HG03103 (cell line): ENCODE results near the gene PCED1A.

Experiments
- ATAC-seq: cut with Tn5 transposase; IDR thresholded peaks from one replicate; pipeline ENCODE4 v1.9.1; 2021; ENCODE audit warnings: low read depth; ENCODE audit not compliant: unreplicated experiment

The PCED1A gene, protein sequence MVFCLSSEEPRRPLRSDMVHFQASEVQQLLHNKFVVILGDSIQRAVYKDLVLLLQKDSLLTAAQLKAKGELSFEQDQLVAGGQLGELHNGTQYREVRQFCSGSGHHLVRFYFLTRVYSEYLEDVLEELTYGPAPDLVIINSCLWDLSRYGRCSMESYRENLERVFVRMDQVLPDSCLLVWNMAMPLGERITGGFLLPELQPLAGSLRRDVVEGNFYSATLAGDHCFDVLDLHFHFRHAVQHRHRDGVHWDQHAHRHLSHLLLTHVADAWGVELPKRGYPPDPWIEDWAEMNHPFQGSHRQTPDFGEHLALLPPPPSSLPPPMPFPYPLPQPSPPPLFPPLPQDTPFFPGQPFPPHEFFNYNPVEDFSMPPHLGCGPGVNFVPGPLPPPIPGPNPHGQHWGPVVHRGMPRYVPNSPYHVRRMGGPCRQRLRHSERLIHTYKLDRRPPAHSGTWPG

DNA sequence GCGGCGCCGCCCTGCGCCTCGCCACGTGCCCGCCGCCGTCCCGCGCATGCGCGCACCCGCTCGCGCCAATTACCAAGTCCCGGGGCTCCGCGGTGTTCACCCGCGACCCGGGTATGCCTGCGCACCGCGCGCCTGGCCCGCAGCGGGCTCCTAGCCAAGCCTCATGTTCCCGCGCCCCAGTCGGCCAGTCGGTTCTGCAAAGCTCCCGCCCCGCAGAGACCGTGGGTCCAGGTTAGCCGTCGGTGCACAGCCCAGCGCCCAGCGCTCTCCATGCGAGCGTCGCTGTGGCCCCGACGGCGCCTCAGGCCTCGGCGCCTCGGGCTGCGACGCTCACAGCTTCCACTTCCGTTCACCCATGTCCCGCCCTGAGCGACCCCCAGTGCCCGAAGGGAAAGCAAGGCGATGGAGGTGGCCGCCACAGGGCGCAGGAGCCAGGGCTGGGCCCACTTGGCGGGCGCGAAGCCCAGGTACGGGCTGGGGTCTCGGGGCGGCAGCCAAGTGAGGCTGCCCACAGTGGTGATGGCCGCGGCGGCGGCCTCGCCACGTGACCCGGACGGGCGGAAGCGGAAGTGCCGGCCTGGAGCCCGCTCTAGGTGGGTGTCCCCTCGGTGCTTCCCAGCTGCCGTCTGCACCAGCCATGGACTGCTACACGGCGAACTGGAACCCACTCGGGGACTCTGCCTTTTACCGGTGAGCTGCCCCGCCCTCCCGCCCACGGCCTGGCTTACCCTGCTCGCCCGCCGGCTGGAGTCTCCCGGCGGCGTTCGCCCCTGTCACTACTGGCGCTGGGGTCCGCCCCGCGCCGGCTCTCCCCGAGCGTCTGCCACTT lies at the start of gene PCED1A, which contains the start of gene VPS16:
TSS of gene PCED1A (minus strand) at position 518 of the 829 bp plus-strand sequence. CDS start 743 bp downstream, outside the sequence.
TSS of gene VPS16 (plus strand) at position 608 of the 829 bp plus-strand sequence. CDS start at position 638, 30 bp downstream.
- peak; percentile 95 for ATAC-seq

DNA sequence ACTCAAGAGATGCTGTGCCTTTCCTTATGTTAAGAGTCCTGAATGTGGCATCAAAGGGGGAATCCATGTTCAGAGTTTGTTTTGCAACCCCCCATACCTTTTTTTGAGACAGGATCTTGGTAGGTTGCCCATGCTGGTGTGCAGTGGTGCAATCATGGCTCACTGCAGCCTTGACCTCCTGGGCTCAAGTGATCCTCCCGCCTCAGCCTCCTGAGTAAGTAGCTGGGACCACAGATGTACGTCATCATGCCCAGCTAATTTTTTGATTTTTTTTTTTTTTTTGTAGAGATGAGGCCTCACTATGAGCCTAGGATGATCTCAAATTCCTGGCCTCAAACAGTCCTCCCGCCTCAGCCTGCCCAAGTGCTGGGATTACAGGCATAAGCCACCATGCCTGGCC lies 49.3 kb upstream of the PCED1A start:
- no peak for ATAC-seq

DNA sequence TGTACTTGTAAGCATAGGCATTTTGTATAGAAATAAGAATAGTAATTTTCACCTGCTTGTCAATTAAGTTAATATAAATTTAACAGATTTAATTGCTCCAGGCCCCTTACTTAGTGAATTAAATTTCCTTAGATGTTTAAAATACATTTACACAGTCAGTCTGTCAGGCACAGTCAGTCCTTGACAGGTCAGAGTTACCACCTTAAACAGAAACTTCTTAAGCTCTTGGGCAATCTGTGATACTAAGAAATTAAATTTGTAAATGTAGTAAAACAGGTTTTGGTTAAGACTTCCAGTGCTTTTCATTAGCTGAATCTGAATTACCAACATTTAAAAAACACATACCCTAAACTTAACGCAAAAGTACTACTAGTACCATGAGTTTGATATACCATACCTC lies 48.8 kb upstream of the PCED1A start:
- no peak for ATAC-seq

DNA sequence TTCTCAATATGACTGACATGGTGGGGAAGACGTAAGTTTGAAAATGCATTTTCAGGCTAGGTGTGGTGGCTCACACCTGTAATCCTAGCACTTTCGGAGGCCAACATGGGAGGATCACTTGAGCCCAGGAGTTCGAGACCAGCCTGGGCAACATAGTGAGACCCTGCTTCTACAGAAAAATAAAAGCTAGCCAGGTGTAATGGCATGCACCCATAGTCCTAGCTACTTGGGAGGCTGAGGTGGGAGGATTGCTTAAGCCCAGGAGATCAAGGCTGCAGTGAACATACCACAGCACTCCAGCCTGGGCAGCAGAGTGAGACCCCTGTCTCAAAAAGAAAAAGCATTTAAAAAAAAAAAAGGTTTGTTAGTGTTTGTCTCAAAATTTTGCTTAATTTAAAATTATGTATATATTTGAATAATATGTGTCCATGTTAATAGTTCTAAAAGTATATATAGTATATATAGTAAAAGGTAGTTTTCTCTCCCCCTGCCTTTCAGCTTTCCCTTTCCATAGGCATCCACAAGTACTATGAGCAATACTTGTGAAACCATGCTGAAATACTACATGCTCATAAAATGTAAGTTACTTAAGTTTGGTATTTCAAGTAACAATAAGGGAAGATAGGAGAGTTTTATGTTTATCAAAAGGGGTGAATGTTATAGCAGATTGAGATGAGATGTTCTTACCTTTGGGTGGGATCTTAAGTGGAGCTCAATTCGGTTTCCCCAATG lies 47.9 kb upstream of the PCED1A start:
- no peak for ATAC-seq

DNA sequence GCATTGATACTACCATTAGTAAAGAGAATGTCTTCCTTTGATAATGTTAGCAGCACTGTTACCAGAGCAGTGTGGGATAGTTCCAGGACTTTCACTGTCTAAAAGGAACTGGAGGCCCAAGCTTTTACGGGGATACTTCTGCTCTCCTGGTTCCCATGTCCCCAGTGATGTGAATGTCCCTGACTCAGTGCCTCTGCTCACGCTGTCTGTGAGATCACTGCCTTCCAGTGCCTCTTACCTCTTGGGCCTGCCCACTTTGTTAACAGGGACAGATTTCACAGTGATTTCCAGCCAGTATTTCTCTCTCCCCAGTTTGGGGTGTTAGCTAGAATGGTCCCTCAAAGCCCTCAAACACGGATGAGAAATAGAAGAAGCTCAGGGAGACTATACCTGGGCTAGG lies 47.3 kb upstream of the PCED1A start:
- ATAC-seq: no peak

DNA sequence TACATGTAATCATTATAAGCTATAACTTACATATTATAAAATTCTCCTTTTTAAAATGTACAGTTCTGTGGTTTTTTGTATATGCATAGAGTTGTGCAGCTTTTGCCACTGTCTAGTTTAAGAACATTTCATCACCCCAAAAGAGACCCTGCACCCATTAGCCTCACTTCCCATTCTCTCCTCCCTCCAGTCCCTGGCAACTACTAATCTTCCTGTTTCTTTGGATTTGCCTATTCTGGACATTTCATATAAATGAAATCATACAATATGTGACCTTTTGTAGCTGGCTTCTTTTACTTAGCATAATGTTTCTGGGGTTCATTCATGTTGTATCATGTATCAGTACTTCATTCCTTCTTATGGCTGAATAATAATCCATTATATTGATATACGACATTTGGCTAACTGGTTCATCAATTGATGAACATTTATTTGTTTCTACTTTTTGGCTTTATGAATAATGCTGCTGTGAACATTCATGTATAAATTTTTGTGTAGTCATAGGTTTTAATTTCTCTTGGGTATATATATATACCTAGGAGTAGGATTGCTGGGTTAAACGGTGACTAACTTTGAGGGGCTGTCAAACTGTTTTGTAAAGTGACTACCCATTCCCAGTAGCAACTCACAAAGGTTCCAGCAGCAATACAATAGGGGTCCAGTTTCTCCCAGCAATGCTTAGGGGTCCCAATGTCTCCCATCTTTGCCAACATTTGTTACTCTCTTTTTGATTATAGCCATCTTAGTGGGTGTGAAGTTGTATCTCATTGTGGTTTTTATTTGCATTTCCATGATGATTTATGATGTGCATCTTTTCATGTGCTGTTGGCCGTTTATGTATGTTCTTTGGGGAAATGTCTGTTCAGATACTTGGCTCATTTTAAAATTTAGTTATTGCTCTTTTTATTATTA lies 43.5 kb upstream of the PCED1A start:
- ATAC-seq: no peak

DNA sequence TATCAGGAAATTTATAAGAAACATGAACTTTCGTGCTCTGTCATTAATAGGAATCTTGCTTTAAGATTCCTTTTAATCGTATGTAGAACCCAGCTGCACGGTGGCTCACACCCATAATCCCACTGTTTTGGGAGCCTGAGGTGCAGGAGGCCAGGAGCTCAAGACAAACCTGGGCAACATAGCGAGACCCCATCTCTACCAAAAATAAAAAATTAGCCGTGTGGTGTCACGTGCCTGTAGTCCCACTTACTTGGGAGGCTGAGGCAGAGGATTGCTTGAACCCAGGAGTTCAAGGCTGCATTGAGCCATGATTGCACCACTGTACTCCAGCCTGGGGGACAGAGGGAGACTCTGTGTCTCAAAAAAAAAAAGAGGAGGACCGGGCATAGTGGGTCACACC lies 40.2 kb upstream of the PCED1A start:
- no peak for ATAC-seq

DNA sequence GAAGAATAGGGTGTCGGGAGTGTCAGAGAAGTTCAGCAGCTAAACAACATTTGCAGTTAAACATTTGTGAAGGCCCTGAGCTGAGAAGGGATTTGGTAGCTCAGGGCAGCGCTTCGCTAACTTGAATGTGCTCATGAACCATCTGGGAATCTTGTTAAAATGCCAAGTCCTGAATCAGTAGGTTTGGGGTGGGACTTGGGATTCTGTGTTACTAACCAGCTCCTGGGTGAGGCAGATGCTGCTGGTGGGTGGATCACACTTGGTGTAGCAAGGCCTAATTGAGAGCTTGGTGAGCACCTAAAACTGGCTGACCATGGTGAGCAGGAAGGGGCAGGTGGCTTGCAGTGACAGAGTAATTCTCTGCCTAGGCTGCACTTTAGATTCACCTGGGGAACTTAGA lies 38.7 kb upstream of the PCED1A start:
- ATAC-seq: no peak

DNA sequence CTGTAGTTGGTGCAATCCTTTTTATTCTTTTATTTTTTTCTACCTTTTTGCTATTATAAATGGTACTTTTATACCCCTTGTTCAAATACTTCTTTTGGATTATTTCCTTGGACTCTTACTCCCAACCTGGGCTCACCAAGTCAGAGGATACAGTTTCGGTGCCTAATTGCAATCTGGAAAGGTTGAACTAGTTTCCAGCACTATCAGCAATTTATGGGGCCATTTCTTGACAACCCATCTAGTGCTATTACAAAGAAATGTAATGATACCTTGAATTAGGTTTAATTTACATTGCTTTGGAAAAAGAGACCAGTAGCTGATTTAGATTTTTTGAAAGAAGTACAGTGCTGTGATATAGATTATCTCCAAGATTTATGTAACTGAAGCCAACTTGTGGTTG lies 38.1 kb upstream of the PCED1A start:
- no peak for ATAC-seq

DNA sequence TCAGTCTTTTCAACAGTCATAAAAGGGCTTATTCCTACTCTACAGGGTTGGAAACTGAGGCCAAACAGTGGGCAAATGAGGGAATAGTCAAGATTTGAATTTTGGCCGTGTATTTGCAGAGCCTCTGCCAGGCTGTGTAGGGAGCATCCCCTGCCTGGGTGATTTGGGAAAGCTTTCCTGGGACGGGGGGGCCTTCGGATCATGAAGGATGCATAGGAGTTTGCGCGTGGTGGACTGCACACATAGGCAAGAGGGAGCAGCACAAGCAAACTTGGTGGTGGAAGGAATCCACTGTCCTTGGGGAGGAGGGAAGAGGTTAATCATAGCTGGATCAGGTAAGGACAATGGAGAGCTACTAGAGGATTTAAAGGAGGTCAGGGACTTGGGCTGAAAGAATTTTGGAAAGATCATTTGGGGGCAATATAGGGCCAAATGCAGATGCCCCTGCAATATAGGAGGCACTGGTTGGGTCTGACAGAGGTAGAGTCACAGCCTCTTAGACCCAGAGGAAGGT lies 35.3 kb upstream of the PCED1A start:
- no peak for ATAC-seq

DNA sequence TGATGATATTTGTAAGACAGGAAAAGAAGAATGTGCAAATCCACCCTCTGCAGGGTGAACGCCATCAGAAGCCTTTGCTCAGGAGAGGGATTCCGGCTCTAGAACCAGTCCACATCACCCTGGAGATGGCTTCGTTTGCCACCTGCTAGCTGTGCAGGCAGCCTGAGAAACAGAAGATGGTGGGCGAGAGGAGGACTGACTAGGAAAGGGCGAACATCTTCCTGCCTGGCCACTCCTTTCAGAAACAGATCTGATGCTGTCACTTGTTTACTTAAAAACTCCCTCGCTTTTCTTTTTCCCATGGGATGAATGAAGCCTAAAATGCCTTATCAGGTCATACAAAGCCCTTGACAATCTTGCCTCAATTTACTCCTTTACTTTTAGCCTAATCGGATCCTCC lies 34.0 kb upstream of the PCED1A start:
- no peak for ATAC-seq

DNA sequence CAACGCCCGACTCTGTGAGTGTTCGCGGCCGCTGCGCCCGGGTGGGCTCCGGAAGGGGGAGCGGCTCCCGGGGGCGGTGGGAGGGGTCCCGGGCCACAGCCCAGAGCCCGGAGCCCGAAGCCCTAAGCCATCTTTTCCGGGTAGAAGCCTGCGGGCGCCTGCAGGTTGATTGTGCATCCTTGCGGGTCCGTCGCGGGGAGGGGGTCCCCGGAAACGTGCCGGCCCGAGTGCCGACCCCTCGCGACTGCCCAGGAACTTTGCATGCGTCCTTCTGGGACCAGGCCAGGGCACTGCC lies 33.2 kb upstream of the PCED1A start:
- no peak for ATAC-seq

DNA sequence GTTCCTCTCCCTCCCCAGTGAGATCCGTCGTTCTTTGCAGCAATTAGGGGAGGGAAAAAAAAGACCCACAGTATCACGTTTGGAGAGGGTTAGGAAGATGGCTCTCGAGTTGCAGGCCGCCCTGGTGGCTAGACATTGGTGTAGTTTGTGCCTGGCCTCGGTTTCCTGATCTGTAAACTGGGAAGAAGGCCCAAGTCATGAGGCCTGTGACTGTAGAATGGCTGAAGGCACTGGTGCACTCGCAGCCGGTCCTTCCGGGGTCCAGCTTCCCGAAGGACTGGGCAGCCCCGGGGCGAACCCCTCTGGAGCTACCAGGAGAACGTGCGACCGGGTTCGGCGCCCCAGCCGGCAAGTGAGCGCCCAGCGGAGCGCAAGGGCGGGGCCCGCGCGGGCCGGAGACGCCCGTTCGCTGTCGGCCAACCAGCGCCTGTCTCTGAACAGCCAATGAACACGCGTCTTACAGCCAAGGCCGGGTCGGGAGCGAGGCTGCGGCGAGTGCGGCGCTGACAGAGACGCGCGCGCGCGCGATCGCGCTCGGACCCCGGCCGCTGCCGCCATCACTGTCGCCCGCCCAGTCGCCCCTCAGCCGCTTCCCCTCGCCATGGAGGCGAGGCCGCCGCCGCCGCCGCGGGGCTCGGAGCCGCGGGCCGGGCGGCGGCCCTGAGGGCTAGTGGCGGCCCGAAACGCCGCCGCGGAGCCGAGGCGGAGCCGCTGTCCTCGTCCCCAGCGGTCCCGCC lies 32.7 kb upstream of the PCED1A start, which contains the start of gene PTPRA:
TSS of gene PTPRA (plus strand) at position 472 of the 737 bp plus-strand sequence. CDS start 90,797 bp downstream, outside the sequence.
- ATAC-seq: peak; percentile 86

DNA sequence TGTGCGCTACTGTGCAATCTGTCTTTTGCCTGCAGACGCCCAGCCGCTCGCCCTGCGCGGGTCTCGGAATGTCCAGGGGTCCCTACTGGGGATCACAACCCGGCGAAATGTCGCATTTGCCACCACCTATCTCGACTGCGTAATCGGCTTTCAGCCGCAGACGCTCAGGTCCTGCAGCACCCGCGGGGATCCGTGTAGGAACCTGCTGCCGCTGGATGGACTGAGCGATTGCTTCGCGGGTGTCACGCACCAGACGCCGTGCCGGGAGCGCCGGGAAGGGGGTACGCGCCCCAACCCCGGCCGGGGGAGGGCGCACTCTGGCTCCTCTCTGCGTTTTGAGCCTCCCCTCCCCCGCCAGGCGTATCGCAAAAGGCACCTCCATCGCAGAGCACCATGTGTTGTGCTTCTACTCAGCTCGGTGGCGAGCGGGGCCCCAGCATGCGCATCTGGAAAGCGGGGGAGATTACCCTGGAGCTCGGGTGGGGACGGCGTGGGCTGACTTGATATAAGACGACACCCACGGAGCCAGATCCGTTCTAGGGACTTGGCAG lies 32.1 kb upstream of the PCED1A start:
- no peak for ATAC-seq

DNA sequence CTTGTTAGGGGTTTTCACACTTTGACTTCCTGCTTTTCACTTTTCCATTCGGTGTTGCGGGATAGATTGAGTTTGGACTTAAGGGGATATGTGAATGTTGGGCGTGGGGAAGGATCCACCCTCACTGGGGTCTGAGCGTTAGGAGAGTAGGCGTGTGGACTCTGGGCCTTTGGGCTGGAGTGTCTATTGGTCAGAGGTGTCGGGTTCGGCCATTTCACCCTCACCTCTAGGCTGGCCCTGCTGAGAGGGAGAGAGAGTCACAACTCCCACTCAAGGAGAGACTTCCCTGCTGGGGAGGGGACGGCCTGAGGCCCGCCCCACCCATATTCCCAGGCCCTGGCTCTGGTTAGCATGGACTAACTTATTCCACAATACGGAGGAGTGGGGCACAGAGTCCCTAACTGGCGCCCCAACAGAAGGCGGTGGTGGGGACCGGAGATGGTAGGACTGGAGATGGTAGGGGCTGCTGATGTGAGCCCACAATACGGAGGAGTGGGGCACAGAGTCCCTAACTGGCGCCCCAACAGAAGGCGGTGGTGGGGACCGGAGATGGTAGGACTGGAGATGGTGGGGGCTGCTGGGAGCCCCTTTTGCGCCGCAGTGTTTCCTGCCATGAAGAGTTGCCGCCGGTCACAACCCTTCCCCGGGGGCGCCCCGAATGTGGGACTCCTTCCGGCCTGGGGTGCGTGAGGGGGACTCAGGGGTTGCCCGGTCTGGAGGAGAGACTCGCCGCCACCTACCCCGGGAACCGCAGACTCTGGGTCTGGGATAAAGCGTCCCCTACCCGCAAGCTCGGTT lies 31.4 kb upstream of the PCED1A start:
- no peak for ATAC-seq

DNA sequence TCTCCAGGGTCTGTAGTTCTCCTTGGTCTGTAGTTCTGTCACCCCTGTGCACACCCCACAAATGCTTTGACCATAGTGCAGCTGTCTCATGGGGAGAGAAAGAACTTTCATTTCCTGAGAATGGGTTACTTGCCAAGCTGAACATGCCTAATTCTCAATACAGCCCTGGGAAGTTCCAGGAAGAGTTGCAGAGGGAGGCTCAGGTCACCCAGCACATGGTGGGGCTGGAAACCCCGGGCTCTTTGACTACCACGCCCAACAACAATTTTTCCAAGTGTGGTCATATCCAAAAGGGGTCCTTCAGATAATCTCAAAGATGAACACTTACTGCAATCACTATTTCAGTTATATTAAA lies 30.6 kb upstream of the PCED1A start:
- ATAC-seq: no peak

DNA sequence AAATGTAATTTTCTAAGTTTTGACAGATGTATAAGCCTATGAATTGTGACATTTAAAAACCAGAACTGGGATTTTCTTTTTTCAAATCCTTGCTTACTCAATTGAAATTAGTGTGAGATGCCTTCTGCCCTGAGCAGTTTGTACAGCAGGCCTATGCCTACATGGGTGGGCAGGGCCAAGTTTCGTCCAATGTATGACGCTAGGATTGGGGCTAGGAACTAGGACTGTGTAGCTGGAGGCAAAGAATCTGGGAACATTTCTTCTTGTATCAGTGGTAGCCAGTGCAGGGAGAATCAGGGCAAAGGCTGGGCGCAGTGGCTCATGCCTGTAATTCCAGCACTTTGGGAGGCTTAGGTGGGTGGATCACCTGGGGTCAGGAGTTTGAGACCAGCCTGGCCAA lies 28.9 kb upstream of the PCED1A start:
- no peak for ATAC-seq
